HG03342 (cell line): ENCODE data around the gene ZNF337.
"Not testable (repeated sequence)": the region's sequence is repeated elsewhere in the genome, so short reads cannot be mapped to it uniquely, and the experiment has no call there.

Experiments used
- ATAC-seq: cut with Tn5 transposase; IDR thresholded peaks from one replicate; pipeline ENCODE4 v1.9.1; 2021; ENCODE audit warnings: mild to moderate bottlenecking, moderate library complexity; ENCODE audit not compliant: unreplicated experiment

ZNF337 gene

GRCh38 chr20:25630615-25631014 is 66.0 kb downstream of the ZNF337 start:
- ATAC-seq, result not testable (repeated sequence)

DNA sequence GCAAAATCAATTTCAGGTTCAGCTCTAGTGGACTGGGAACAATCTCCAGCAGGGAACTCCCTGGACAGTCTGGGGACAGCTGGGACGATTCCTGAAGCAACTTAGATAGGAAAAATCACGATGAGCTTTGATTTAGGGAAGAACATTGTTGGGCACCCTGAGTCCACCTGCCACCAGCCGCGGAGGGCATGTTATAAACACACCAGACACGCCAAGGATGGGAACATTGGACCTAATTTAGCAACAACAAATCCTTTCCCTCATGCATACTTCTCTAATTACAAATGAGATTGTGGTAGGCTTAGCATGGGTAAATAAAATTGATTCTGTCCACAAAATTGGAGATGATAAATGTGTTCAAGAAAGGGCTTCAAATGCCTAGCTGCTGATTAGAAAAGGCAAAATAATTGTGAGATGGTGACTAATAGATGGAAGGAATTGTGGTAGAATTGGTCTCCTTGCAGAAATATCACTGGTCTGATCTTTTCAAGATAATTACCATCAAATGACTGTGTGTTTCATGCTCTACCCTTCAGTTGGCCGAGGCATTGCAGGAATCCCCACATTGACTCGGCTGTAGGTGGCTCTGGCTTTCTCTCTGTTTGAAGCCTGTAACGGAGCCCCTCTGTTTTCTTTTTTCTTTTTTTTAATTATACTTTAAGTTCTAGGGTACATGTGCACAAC is 66.7 kb downstream of the ZNF337 start:
- ATAC-seq, result no peak

DNA sequence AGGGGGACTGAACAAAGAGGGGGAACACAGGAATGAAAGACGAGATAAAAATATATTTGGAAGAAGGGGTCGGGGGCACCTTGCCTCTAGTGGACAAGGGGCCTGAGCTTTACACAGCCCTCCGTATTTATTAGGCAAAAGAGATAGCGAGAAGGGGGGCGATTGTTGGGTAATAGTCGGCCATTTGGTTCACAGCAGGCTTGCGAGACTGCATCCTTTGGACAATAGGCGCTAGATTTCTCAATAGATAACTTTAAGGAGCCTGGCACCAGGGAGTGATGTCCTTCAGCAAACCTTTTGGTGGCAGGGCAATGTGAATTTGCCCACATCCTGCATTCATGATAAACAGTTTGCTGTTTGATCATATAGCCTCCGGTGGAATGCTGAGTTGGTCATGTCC is 69.9 kb downstream of the ZNF337 start:
- no peak for ATAC-seq

DNA sequence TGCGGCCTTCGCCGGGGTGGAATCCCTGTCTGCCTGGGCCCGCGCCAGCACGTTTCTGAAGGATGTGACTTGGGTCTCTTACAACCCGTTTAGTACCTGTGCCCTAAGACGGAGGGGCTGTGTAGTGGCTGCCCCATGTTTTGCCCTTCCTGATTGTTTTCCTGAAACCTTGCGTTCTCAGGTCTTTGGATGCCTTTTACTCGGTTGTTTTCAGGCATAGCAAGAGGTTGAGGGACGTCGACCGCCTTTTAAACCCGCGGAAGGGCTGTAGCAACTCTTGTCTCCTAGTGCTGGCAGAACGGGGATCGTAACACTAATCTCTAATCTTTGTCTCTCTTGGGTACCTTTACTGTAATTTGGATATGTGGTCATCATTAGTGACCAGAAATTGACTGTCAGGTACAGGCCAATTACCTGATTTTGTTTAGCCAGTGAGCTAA is 72.1 kb downstream of the ZNF337 start:
- no peak for ATAC-seq
